HG02970 (cell line): ENCODE data around the gene ABTB1.

Experiments
- ATAC-seq: cut with Tn5 transposase; IDR thresholded peaks from one replicate; pipeline ENCODE4 v1.9.1; 2021; ENCODE audit warnings: mild to moderate bottlenecking, moderate library complexity, moderate number of reproducible peaks; ENCODE audit not compliant: unreplicated experiment, low FRiP score

Gene ABTB1

GRCh38 chr3:127716384-127716783 lies 43.6 kb downstream of the ABTB1 start:
- ATAC-seq, result no peak

GRCh38 chr3:127717357-127718244 lies 44.8 kb downstream of the ABTB1 start:
- ATAC-seq, result no peak

DNA sequence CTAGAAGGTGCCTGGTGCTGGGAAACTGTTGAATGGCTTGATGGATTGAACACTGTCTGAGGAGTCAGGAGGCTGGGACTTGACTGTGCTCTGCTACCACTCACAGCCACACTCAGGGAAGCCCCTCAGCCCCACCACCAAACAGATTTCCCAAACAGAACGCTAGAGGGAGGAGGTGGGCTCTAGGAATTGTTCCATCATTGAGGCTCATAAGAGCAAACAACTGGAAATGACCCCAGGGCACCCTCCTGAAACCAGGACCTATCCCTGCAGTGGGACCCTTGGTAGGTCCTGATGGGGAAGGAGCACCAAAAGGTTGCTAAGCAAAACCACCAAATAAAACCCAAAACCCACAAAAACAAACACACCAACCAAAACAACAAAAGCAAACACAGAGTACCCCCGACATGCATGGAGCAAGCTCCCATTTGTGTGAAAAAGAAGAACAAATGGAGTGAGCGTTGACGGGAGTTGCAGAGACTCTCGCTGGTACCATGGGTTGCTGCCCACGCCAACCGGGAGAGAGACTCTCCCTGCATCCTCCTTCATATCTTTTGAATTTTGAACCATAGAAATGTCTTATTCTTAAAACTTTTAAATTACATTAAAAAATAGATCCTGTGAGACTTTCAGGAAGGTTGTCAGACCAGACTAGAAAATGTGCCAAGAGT lies 45.6 kb downstream of the ABTB1 start:
- no peak for ATAC-seq

DNA sequence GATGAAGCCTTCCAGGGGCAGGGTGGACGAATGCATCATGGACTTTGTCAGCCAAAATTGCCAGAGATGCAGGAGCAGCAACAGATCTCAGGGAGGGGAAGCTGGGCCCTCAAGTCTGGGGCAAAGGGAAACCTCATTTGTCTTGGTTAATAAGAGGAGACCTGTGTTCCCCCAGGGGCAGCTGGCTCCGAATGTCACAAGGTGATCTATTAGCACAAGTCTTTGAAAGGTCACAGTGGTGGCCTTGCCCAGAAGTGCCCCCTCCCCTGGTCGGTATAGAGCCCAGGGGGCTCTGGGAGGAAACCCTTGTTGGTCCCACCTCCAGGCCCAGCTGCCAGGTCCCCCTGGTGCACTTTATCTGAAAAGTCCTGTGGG lies 46.2 kb downstream of the ABTB1 start:
- no peak for ATAC-seq

DNA sequence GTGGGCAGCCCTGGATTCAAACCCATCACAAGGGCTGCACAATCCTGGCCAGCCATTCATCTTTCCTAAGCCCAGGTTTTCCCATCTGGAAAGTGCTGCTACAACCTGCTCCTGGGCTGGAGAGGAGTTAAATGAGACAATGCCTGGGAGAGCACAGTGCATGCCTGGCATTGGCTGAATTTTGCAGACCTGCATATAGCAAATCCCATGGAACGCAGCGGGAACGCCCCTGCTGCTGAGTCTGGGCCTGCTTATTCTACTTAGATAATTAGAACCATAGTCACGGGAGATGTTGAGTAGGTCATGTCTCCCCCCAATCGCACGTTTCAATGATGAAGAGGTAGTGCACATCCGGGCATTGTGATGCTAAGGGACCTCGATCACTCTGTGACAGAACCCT lies 46.6 kb downstream of the ABTB1 start:
- ATAC-seq, result no peak

DNA sequence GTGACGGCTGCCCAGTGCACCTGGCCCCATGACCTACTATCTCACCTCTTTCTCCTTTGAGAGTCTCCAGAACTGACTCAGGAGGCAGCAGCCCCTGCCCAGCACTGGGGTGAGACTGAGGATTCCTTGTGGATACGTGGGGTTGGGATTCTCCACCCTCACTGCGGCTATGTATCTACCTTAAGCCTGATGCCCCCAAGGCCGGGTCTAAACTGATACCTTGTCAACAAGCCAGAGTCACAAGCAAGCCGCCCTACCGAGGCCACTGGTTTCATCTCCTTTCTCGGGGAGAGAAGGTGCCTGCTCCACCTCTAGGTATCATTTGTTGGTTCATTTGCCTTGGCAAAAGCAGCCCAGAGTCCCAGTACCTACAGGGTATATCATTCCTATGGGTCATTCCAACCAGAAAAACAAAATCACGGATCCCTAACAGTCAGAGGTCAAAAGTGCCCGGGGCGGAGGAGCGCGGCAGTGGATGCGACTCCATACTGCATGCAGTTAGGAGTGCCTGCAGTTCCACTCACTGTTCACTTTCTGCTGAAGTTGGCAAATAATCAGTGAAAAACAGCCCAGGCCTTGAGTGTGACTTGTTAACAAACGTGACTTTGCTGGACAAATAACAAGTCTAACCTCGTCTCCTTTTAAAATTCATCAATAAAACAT lies 47.5 kb downstream of the ABTB1 start:
- no peak for ATAC-seq

DNA sequence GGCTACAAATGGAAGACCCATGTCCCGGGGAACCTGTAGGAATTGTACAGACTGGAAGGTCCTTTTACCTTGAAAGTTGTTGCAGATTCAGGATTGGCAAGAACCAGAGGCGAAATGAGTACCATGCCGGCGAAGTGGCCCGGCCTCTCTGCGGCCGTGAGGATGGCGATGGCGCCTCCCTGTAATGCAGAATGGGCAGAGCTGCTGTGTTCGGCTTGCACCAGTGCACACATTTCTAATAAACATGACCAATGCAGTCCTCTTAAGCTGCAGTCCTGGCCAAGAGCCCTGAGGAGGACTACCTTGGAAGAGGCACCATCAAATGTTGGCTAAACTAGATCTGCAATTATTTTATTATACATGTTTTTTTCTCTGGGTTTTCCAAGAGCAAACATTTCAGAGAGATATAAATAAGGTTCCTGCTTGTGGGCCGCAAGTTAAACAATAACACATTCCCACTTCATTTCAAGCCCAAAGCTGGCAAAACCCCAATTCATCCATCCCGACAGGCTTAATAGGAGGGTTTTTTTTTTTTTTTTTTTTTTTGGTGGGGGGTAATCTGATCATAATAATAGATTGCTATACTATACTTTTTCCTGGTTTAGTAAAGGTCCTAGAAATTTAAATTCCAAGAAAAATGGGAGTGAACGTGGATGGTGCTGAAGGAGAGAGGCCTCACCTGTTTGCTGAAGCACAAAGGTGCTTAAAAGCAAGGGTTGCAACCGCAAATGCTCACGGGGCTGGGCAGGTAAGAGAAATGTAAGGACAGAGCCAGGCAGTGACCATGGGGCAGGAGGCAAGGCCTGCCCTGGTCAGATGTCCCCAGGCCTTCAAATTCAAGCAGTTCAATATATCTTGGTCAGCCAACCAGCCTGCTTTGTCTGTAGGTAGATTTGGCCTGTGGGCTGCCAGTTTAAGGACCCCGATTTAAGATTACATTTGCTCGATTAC lies 48.5 kb downstream of the ABTB1 start:
- ATAC-seq, result no peak

- no peak for ATAC-seq
Measured at GRCh38 chr3:127722091-127722784, 49.5 kb downstream of the ABTB1 start.

DNA sequence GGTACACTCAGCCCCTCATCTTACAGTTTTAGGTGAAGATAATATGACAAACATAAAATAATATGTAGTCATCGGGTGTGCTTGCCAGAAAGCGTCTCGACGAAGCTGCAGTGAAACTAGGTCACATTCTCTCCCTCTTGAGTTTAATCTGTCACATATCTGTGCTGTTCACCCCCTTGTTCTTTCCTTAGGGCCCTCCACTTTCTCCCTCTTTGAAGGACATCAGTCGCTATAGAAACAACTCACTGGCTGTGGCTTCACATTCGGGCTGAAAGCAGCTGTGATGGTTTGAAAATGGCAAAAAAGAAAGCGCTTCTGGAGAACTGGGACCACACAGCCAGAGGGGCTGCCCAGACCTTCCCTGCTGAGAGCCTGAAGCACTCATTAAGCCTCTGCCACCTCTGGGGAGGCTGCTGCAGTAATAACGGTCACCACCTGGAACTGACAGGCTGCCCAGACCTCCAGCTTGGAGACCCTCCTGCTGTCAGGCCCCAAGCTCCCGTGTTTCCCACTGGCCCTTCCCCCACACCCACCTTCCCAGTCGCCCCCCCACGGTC lies 50.3 kb downstream of the ABTB1 start:
- no peak for ATAC-seq

- no peak for ATAC-seq
Measured at GRCh38 chr3:127726894-127727293, 54.1 kb downstream of the ABTB1 start.

DNA sequence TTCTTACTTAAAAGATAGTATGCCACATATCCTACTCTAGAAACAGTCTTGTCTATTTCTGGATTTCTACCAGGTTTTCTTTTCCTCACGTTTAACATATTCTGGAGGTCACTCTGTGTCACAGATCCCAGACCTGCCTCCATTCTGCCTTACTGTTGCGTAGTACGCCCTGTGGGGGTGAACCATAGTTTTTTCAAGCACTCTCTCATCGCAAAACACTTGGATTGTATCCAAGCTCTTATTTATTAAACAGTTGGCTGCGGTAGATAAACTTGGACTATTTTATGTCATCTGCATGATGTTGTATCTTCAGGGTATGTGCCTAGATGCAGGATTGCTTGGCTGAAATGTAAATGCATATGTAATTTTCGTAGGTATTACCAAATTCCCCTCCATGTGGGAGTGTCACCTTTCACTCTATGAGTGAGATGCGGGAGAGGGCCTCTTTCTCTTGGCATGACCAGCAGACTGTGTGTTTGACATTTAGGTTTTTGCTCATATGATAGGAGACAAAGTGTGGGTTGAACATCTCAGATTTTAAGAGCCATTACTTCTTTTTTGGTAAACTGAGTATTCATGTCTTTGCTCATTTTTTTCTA lies 55.8 kb downstream of the ABTB1 start:
- ATAC-seq, result no peak

- no peak for ATAC-seq
Measured at GRCh38 chr3:127729556-127730056, 56.9 kb downstream of the ABTB1 start.

- ATAC-seq, result no peak
Measured at GRCh38 chr3:127730171-127730570, 57.4 kb downstream of the ABTB1 start.
